Skeletal muscle satellite cell (primary cell): ENCODE measurements around the gene CHEK2. TPM values are rescaled to one million over a fixed set of nuclear protein-coding genes. Genes with fewer than 3 reads are reported as not detected.

Source experiments
- H3K27me3 ChIP-seq: 2 replicates; pipeline ENCODE4 v1.7.0; 2013; ENCODE audit warnings: low read length; ENCODE audit not compliant: control insufficient read depth, insufficient read depth
- H3K36me3 ChIP-seq: 2 replicates; pipeline ENCODE4 v1.7.0; 2013; ENCODE audit warnings: mild to moderate bottlenecking, control low read depth, low read length; ENCODE audit not compliant: insufficient read depth
- H3K4me1 ChIP-seq: 2 replicates; pipeline ENCODE4 v1.7.0; 2013; ENCODE audit warnings: low read length; ENCODE audit not compliant: control insufficient read depth, insufficient read depth
- H3K4me2 ChIP-seq: 2 replicates; pipeline ENCODE4 v1.7.0; 2013; ENCODE audit warnings: mild to moderate bottlenecking, low read length
- H3K4me3 ChIP-seq: 2 replicates; pipeline ENCODE4 v1.7.0; 2013; ENCODE audit warnings: low read length
- H3K9ac ChIP-seq: 2 replicates; pipeline ENCODE4 v1.7.0; 2013; ENCODE audit warnings: mild to moderate bottlenecking, low read depth, low read length, moderate library complexity
- H3K9me3 ChIP-seq: replicated peaks from 2 replicates; pipeline ENCODE4 v1.7.0; 2013; ENCODE audit warnings: mild to moderate bottlenecking, control low read depth, low read length
- total RNA-seq: library from RNA; depleted of rRNA; stranded (reverse); fragments of >200 nt; gene quantifications from 2 replicates; pipeline ENCODE4 v1.2.3, GENCODE V29; 2012; rRNA removed

The CHEK2 gene
- total RNA-seq, result 24.2 and 33.0 TPM in 2 replicates

DNA sequence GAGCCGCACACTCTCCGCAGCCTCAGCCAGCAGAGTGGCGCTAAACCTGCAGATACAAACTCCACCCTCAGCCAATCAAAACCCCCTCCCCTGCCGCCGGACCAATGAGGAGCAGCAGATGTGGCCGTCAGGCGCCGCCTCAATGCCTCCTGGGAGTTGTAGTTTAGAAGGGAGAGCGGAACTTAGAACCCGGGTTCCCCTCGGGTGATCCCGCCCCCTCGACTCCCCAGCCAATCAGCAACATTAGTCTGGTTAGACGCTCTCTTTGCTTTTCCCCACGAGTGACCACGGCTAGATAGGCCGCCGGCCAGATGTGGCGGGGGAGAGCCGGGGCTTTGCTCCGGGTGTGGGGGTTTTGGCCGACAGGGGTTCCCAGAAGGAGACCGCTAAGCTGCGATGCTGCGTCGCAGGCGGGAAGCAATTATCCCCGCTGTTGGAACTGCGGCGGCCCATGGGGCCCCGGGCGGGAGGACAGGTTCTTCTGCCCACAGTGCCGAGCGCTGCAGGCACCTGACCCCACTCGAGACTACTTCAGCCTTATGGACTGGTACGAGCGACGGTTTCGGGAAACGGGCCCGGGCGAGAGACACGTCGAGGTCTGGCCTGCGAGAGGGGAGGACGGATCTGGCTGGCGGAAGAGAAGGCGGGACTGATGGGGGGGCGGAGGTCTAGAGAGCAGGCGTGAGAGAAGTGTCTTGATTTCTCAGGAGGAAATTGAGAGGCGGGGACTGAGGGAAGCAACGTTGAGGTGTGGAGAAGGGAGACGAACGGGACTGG, at the start of gene CHEK2, which contains the start of gene HSCB:
CHEK2 (minus strand) TSS at position 36 of the 777 bp plus-strand sequence. CDS start 7,099 bp downstream, outside the sequence.
HSCB (plus strand) TSS at position 255 of the 777 bp plus-strand sequence; CDS start at position 312, 57 bp downstream.
- H3K27me3 ChIP-seq, result no peaks in the 10 kb centered on the region
- H3K4me3 ChIP-seq, result peak within 1 kb of the TSS; percentile 94
- H3K9me3 ChIP-seq, result no peaks in the 10 kb centered on the region
- H3K9ac ChIP-seq, result peak within 1 kb of the TSS; percentile 93
- peak within 1 kb of the TSS; percentile 89 for H3K4me2 ChIP-seq
- H3K4me1 ChIP-seq, result peaks cover 16% of the 10 kb centered on the region
- H3K36me3 ChIP-seq, result peaks cover 21% of the 10 kb centered on the region

DNA sequence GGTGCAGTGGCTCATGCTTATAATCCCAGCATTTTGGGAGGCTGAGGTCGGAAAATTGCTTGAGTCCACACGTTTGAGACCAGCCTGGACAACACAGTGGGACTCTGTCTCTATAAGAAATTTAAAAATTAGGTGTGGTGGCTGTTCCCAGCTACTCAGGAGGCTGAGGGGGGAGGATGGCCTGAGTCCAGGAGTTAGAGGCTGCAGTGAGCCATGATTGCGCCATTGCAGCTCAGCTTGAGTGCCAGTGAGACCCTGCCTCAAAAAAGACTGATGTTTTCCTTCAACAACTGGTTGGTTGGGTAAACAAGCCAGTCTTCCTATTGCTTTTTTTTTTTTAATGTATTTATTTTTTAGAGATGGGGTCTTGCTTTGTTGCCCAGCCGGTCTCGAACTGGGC, 49.5 kb upstream of the CHEK2 start:
- H3K4me1 ChIP-seq, result no peaks in the 10 kb centered on the region
- no peak overlapping the region for H3K4me2 ChIP-seq
- no peaks in the 10 kb centered on the region for H3K9me3 ChIP-seq
- peaks cover 42% of the 10 kb centered on the region for H3K36me3 ChIP-seq
- no peak overlapping the region for H3K9ac ChIP-seq
- H3K4me3 ChIP-seq, result no peak overlapping the region
- no peaks in the 10 kb centered on the region for H3K27me3 ChIP-seq

DNA sequence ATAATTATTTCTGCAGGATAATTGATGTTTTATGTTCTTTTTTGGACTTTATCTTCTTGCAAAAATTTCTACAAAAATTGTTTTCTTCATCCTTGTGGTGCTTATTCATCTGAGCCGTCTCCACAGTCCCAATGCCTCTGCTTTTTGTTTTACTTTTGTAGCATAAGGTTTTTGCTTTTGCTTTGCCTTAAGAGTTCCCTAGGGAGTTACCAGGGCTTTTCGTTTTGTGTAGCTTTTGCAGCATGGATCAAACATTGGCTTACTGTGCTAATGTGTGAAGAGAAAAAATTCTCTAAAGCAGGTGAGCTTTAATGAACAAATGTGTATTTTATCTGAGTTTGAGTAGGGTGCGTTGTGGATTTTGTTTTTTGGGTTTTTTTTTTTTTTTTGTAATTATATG, 47.0 kb upstream of the CHEK2 start:
- H3K36me3 ChIP-seq, result peaks cover 42% of the 10 kb centered on the region

DNA sequence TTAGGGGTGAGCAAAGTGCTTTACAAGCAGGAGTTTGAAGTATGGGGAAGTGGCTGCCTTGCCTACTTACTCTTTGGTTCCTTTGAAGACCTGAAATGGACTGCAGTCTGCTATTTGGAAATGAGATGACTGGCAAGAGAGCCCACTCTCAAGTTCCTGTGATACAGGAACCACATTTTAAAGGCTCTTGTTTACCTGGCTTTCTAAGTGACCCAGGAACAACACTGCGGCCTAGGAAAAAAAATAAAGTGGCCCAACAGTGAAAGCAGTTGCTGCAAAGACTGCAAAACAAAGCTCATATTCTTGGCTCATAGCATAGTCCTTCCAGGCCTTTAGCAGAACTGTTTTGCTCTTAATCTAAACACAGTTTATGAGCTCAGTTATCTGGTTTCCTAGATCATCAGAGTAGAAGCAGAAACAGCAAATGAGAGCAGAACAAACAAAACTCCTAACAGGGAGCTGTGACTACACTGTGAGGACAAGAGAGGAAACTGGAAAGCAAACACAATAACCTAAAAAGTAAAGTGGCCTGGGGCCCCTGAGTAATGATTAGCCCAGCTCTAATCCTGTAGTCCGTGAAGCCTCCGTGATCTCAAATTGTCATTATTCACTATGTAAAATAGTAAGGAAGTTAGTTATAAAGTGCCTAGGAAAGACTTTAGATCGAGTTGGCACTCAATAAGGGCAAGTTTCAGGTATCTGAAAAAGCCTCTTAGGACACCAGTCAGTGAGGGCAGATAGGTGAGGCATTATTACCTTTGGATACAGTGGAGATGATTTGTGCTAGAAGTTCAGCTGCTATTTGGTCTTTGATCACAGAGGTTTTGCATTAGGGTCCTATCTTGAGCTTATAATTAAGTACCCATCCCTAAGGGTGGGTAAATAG, 42.4 kb upstream of the CHEK2 start:
- H3K36me3 ChIP-seq, result peaks cover 69% of the 10 kb centered on the region
- no peak overlapping the region for H3K4me2 ChIP-seq
- no peaks in the 10 kb centered on the region for H3K9me3 ChIP-seq
- H3K9ac ChIP-seq, result no peak overlapping the region
- H3K4me3 ChIP-seq, result no peak overlapping the region
- no peaks in the 10 kb centered on the region for H3K27me3 ChIP-seq
- H3K4me1 ChIP-seq, result no peaks in the 10 kb centered on the region

More for the DNA sequence above, 47.0 kb upstream of the CHEK2 start:
- no peaks in the 10 kb centered on the region for H3K4me1 ChIP-seq
- no peak overlapping the region for H3K4me3 ChIP-seq
- no peak overlapping the region for H3K9ac ChIP-seq
- H3K9me3 ChIP-seq, result no peaks in the 10 kb centered on the region
- no peaks in the 10 kb centered on the region for H3K27me3 ChIP-seq
- no peak overlapping the region for H3K4me2 ChIP-seq

DNA sequence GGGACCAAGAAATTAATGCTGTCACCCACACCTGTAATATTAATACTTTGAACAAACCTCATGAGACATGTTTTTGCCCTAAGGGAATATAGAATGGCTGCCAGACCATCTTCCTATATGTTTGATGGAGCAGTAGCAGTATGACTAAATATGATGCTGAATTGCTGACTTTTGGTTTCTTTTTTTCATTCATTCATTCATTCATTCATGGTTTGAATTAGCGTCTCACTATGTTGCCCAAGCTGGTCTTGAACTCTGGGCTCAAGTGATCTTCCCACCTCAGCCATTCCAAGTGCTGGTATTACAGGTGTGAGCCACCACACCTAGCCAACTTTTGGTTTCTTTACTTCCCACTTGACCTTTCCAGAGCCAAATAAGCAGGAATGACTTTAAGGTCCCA, 38.7 kb upstream of the CHEK2 start:
- H3K36me3 ChIP-seq, result peaks cover 46% of the 10 kb centered on the region
- H3K27me3 ChIP-seq, result no peaks in the 10 kb centered on the region
- no peak overlapping the region for H3K4me3 ChIP-seq
- H3K4me1 ChIP-seq, result no peaks in the 10 kb centered on the region
- H3K9ac ChIP-seq, result no peak overlapping the region
- H3K9me3 ChIP-seq, result no peaks in the 10 kb centered on the region
- no peak overlapping the region for H3K4me2 ChIP-seq

DNA sequence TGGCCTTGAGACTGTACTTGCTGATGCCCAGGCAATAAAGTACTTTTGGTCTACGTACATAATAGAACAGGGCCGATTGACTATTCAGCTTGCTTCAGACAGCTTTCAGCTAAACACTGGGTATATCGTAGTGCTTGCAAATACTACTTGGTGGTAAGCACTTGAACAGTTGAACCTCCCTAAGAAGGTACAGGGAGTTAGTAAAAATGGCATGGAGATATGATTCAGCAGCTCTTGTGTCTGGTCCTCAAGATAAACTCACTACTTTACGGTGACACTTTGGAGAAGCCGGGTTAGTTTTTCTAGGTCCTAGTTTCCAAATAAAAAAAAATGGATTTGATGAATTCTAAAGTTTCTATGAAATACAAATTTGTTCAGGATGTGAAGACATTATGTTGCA, 38.2 kb upstream of the CHEK2 start:
- Histone ChIP-seq H3K4me3 (no peak overlapping the region), H3K36me3 (peaks cover 43% of the 10 kb centered on the region), H3K27me3 (no peaks in the 10 kb centered on the region), H3K9me3 (no peaks in the 10 kb centered on the region), H3K4me1 (no peaks in the 10 kb centered on the region), H3K9ac (no peak overlapping the region), H3K4me2 (no peak overlapping the region)

DNA sequence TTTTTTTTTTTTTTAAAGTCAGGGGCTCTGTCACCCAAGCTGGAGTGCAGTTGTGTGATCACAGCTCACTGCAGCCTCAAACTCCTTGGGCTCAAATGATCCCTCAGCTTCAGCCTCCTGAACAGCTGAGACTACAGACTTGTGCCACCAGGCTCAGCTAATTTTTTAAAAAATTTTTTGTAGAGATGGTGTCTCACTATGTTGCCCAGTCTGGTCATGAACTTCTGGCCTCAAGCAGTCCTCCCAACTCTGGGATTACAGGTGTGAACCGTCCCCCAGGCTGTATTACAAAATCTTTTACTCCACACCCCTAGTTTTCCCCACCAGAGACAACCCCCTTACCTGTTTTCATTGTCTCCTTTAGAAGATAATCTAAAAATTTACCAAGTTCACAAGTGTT, 32.8 kb upstream of the CHEK2 start:
- no peaks in the 10 kb centered on the region for H3K27me3 ChIP-seq
- H3K4me1 ChIP-seq, result no peaks in the 10 kb centered on the region
- H3K9ac ChIP-seq, result no peak overlapping the region
- H3K9me3 ChIP-seq, result no peaks in the 10 kb centered on the region
- H3K4me2 ChIP-seq, result peak overlapping the region; percentile 75
- H3K4me3 ChIP-seq, result no peak overlapping the region
- peaks cover 8% of the 10 kb centered on the region for H3K36me3 ChIP-seq

DNA sequence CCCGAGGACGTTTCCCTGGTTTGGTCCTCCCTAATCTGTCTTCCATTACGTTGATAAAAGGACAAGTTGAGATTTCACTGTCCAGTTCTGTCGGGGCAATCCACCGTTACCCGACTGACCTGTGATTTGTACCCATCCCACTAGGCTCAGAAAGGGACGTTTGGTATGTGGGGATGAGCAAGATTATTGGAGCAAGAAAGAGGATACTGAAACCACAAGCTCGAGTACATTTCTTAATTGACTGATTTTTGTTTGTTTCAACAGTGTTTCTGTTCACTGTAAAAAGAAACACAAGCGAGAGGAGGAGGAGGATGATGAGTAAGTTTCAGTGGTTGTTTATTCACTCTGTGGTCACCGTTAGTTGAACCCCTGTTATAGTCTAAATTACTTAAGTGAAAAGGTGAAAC, 31.8 kb upstream of the CHEK2 start:
- Histone ChIP-seq H3K4me3 (peak overlapping the region; percentile 69), H3K4me1 (no peaks in the 10 kb centered on the region), H3K9me3 (no peaks in the 10 kb centered on the region), H3K9ac (peak overlapping the region; percentile 93), H3K27me3 (no peaks in the 10 kb centered on the region), H3K36me3 (peaks cover 8% of the 10 kb centered on the region), H3K4me2 (peak overlapping the region; percentile 75)

DNA sequence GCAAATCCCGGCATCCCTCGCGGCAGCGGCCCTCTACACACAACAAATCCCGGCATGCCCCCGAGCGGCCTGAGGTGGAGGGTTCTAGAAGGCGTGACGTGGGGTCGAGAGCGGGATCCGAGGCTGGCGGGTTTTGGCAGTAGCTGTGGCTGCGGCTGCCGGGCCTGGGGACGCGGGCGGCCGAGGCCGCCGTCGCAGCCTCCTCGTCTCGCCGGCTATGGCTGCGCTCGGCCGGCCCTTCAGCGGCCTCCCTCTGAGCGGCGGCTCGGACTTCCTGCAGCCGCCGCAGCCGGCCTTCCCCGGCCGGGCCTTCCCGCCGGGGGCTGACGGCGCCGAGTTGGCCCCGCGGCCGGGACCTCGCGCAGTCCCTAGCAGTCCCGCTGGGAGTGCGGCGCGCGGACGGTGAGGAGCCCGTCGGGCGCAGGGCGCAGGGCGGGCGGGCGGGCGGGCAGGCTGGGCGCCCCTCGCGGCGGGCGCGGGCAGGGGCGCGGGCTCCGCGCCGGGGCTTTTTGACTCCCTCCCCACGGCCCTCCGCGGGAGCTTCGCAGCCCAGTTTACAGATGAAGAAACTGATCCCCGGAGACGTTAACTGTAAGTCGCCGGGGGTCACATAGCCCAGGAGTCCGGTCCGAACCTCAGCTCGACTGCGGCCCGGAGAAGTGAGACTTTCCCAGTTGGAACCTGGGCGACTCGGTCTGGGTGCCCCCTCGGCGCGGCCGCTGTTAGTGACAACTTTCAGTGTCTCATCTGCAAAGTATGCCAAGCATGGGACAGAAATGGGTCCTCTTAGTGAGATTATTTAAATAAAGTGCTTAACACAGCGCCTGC, 31.2 kb upstream of the CHEK2 start, which contains the start of gene CCDC117:
CCDC117 (plus strand) TSS at position 63 of the 828 bp plus-strand sequence; CDS start at position 218, 155 bp downstream.
- H3K9me3 ChIP-seq, result no peaks in the 10 kb centered on the region
- H3K36me3 ChIP-seq, result peaks cover 8% of the 10 kb centered on the region
- peak within 1 kb of the TSS; percentile 93 for H3K9ac ChIP-seq
- no peaks in the 10 kb centered on the region for H3K4me1 ChIP-seq
- H3K4me3 ChIP-seq, result peak within 1 kb of the TSS; percentile 69
- no peaks in the 10 kb centered on the region for H3K27me3 ChIP-seq
- peak within 1 kb of the TSS; percentile 75 for H3K4me2 ChIP-seq

DNA sequence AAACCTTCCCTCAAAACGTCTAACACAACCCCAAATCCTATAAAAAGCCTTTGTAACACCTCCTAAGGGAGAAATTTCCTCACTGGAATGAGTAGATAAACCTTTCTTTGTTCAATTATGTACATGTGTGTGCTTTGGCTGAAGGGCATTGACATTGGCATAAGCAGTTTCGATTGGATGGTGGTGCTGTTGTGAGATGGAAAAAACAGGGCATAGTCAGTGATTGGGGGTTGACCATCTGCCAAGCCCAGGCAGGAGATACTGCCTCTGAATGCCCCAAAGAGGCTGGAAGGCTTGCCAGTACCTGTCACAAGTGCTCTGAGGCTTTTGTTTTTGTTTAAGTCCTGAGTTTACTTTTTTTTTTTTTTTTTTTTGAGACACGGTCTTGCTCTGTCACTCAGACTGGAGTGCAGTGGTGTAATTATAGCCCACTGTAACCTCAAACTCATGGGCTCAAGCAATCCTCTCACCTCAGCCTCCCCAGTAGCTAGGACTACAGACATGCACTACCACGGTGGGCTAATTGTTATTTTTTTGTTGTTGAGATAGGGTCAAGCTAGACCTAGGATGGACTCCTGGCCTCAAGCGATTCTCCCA, 29.7 kb upstream of the CHEK2 start:
- Histone ChIP-seq H3K27me3 (no peaks in the 10 kb centered on the region), H3K36me3 (peaks cover 8% of the 10 kb centered on the region), H3K9me3 (no peaks in the 10 kb centered on the region), H3K4me1 (no peaks in the 10 kb centered on the region), H3K4me2 (no peak overlapping the region), H3K4me3 (no peak overlapping the region), H3K9ac (no peak overlapping the region)
